ENCODE measurements around the gene RLF.
A peak's percentile ranks its signal among the peaks of the same experiment; 100 is the strongest.
"Not testable (repeated sequence)": the region's sequence is repeated elsewhere in the genome, so short reads cannot be mapped to it uniquely, and the experiment has no call there.

The RLF gene

DNA sequence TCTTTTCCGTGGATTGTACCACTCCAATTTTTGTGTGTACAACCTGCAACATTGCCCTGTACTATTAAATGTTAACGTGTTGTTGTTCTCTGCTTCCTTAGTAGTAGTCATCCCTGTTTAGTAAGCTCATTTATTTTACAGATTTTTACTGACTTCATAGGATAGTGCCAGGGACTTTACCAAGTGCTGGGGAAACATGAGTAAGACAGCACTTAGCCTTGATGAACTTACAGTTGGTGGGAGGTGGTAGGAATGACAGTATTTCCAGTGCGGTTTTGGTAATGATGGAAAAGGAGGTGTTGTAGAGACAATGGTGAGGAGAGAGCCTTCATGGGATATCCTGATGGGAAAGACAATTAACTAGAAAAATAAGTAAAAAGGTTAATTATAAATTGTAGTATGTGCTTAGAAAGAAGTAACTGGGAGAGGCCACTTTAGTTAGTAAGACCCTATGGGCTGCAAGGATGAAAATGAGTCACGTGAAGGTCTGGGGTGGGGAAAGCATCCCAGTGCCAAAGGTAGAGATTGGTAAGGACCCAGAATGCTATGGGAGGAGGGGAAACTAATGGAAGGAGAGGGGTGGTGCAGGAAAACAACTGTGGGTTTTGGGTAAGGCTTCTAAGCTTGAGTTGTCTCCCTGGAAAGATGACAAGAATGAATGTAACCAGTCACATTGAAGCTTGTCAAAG is 1.7 kb downstream of the RLF start:
- DNase-seq = no peak

DNA sequence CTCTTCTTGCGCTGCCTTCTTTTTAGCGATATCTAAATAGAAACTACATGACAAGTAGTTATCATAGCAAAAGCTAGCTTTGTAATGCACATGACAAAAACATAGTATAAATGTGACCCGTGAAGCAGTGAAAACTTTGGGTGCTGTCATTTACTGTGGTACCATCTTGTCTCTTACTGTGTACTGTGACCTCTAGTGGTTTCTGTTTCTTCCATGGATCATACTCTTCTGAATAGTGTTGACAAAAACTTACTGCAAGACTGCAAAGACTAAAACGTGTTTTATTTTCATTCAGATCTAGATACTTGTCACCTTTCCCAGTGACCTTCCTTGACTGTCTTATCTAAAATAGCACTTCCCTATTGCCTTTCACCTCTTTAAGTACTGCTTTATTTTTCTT is 6.1 kb downstream of the RLF start:
- no peak for DNase-seq

DNA sequence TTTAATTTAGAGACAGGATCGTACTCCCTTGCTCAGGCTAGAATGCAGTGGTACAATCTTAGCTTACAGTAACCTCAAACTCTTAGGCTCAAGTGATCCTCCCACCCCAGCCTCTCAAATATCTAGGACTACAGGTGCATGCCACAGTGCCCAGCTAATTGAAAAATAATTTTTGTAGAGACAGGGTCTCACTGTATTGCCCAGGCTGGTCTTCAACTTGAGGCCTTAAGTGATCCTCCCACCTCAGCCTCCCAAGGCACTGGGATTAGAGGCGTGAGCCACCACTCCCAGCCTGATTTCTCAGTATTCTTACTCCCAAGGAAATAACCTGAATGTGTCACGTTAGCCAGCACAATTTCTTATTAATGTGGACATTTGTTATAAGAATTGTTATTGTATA is 9.8 kb downstream of the RLF start:
- no peak for DNase-seq

DNA sequence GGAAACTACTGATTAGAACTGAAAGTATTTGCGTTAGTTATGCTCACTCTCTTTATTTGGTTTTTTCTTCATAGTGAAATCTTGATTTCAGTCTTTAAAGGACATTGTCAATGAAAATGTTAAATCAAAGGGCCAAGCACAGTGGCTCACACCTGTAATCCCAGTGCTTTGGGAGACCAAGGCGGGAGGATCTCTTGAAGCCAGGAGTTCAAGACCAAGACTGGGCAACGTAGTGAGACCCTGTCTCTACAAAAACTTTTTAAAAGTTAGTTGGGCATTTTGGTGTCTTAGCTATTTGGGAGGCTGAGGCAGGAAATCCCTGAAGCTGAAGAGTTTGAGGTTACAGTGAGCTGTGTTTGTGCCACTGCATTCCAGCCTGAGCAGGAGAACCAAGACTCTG is 13.6 kb downstream of the RLF start:
- no peak for DNase-seq

DNA sequence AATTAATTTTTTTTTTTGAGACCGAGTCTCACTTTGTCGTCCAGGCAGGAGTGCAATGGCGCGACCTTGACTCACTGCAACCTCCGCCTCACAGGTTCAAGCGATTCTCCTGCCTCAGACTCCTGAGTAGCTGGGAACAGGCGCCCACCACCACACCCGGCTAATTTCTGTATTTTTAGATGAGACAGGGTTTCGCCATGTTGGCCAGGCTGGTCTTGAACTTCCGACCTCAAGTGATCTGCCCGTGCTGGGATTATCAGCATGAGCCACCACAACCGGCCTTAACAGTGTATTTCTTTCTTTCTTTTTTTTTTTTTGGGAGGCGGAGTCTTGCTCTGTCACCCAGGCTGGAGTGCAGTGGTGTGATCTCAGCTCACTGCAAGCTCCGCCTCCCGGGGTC is 15.8 kb downstream of the RLF start:
- DNase-seq = not testable (repeated sequence)

DNA sequence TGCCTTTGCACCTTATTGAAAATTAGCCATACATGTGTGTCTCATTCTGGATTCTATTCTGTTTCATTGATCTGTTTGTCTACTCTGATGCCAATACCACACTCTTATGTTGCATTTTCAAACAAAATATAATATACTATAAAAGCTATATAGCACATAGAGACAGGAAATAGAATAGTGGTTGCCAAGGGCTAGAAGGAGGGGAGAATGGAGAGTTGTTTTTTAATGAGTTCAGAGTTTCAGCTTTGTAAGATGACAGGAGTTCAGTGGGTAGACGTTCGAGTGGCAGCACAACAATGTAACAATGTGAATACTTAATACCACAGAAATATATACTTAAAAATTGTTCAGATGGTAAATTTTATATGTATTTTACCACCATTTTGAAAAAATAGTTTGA is 17.0 kb downstream of the RLF start:
- no peak for DNase-seq

DNA sequence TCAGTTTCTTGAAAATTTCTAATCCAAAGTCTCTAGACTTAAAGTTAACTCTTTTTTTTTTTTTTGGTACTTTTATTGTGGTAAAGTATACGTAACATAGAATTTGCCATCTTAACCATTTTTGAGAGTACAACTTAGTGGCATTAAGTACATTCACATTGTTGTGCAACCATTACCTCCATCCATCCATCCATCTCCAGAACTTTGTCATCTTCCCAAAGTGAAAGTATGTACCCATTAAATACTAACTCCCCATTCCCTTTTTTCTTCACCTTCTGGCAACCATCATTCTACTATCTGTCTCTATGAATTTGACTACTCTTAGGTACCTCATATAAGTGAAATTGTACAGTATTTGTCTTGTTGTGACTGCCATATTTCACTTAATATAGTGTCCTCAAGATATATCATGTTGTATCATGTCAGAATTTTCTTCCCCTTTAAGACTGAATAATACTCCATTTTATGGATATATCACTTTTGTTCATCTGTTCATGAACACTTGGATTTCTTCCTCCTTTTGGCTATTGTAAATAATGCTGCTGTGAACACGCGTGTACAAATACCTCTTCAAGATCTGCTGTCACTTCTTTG is 18.4 kb downstream of the RLF start:
- DNase-seq = no peak

DNA sequence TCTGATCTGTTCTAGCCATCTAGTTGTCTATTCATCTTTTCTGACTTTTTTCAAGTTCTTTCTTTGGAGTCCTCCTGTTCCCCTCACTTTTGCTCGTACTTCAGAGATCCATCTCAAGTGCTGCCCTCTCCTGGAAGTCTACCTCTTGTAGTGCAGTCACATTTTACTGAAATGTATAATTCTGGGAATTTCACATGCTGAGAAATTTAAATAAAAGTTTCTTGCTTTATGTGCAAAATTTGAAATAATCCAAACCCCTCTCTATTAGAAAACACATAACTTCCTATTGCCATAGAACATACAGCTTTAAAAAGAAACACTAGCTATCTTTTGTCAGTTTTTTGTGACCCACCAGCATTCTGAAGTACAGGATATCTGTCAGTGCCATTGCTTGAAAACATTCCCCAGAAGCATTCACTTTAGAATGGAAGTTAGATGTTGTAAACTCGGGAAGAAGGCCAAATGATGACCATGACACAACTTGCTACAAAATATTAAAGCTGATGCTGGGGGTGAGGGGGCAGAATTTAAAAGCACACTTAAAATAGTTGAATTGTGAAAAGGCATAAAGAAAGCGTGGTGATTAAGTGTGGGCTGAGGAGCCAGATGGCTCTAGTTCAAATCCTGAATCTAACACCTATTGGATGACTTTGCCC is 22.0 kb downstream of the RLF start:
- DNase-seq = no peak

DNA sequence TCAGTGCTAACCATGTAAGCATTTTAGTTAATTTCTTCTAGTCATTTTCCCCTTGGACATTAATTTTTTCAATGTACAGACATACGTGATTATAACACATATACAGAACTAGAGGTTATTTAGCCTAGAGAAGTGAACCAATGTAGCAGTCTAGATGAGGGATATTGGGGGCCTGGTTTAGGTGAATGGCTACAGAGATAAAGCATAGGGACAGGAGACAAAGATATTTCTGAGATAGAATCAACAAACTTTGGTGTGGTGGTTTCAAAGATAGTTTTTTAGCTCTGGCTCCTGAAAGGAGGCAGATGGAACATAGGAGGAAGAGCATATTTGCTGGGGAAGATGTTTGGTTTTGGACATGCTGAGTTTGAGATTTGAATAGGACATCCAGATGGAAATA is 23.0 kb downstream of the RLF start:
- no peak for DNase-seq

DNA sequence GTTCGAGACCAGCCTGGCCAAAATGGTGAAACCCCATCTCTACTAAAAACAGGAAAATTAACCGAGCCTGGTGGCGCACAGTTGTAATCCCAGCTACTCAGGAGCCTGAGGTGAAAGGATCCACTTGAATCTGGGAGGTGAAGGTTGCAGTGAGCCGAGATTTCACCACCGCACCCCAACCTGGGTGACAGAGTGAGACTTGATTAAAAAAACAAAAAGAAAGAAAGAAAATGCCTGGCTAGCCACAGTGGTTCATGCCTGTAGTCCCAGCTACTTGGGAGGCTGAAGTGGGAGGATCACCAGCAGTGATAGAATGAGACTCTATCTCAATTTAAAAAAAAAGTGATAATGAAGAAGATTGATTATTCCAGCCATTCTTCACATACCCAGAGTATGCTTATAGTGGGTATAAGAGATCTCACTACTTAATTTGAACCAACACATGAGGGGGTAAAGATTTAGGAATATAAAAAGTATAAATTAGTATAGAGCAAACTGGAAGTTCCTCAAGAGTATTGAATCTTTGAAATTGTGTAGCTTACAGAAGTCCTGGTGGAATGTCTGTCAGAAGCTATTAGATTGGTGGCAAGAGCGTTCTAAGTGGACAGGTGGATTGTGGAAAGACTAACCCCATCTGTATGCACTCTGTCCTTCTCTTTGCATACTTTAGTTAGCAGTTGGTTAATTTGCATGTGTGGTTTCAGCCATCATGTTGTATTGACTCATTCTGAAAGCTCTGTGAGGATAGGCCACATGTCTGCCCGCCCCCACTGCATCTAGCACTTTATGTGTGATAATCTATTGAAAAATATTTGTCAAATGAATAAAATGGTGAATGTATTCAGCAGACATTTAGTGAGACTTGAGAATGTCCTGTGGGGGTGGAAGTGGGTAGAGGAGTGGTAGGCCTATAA is 25.0 kb downstream of the RLF start:
- DNase-seq = no peak

DNA sequence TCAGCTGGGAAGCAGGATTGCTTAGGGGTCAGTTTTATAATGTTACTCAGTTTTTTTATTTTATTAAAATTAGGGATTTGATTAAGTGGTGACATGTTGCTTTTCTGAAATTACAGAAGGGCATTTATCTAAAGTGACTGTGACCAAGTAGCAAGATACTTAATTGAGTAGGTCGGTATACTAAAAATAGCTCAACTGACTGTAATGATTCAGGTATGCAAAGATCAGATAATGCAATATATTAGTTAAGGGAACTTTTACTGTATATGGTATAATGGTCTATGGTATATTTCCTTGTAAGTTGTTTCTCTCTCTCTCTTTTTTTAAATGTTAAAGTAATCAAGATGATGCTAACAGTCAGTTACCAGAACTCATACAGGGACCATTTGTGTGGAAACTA is 26.2 kb downstream of the RLF start:
- no peak for DNase-seq

DNA sequence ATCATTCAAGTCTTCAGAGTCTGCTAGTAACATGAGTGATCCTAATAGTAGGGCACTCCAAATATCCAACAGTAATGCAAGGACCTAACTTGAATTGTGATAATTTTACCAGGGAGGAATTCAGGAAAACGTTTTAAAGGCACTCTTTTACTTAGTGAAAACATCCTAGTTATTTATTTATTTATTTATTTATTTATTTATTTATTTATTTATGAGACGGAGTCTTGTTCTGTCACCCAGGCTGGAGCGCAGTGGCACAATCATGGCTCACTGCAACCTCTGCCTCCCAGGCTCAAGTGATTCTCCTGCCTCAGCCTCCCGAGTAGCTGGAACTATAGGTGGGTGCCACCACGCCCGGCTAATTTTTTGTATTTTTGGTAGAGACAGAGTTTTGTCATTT is 33.5 kb downstream of the RLF start:
- not testable (repeated sequence) for DNase-seq

DNA sequence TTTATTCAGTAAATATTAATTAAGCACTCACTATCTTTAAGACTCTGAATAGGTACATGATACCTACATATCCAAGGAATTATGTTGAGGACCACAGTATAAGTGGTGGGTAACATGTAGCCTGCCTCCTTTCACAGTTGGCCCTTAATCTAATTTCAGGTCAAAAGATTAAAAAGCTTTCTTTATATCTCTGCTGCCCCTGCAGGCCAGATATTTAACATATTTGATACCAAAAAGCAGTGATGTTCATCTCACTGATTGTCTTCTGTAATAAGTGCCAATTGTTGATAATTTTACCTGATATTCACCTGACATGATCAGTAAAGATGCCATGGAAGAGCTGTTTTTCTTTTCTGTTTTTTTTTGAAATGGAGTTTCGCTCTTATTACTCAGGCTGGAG is 36.5 kb downstream of the RLF start:
- DNase-seq = no peak

DNA sequence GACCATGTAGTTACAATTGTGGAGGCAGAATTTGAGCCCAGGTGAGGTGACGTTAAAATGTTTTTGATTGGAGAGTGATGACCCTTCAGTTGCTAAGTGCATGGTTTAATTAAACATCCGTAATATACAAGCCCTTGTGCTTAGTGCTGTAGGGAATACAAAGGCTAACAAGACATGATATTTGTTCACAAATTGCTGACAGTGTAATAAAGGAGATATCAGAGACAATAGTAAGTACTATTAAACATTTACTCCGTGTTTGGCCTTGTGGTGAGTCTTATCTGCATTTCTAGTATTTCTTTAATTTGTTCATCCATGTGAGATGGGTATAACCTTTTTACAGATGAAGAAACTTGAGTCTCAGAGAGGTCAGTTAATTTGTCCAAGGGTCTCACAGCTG is 37.9 kb downstream of the RLF start:
- peak in 1 of 2 experiments; percentile 20 for DNase-seq

DNA sequence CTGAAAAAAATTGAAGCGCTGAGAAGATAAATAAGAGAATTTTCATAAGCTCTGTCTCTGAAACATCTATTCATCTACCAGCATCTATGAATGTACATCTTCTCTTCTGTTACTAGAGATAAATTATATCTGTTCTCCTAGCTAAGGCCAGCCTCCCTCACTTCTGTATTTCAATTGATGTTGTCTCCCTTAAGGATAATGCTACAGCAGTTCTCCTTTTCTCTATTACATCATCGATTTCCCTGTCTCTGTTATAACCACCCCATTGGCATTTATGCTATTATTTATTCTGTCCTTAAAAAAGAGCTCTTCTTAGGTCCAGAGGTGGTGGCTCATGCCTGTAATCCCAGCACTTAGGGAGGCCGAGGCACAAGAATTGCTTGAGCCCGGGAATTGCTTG is 43.7 kb downstream of the RLF start:
- no peak for DNase-seq

DNA sequence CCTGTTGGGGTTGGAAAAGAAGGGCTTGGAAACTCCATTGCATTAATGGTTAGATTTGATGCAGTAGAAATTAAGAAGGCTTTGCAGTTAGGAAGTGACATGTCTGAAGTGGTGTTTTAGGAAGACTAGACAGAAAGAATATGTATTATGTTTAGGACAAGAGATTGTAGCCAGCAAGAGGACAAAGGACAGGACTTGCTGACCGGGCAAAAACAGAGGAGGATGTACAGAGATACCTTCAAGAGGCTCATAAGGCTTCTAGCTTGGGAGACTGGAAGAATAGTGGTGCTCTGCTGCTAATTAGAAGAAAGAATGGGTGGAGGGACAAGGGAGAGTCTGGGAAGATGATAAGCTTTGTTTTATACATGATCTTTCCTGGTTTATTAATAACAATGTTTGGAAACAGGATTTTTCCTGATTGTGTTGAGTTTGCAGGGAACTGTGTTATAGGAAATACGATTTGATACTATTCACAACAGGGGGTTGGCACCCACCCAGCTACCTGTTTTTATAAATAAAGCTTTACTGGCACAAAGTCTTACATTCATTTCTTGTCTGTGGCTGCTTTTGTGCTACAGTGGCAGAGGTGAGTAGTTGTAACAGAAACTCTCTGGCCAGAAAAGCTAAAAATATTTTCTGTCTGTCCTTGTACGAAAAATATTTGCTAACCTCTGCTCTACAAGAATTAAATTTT is 49.5 kb downstream of the RLF start:
- DNase-seq = no peak

DNA sequence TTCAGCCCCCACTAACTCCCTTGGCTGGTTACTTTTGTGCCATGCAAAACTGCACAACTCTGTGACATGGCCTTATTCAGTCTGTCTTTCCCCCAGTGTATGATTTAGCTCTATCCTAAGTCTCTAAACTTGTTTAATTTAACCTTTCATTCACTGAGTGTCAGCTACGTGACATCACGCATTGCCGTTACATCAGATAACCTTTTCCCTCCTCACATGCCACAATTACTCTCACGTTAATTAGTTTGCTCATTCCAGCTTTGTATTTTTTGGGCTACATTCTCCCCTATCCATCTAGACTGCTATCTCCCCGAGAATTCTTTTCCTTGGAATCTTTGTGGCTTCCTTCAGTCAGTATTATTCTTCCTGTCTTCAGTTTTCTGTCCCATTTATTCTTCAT is 57.1 kb downstream of the RLF start:
- DNase-seq = no peak

DNA sequence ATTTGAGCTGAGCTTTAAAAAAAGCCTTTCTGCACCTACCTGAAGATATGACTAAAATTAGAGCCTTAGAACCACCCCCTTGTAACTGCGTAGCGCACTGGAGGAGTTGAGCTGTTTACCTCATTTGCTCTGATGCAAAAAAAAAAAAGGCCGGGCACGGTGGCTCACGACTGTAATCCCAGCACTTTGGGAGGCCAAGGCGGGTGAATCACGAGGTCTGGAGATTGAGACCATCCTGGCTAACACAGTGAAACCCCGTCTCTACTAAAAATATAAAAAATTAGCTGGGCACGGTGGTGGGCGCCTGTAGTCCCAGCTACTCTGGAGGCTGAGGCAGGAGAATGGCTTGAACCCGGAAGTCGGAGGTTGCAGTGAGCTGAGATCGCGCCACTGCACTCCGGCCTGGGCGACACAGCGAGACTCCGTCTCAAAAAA is 60.3 kb downstream of the RLF start:
- not testable (repeated sequence) for DNase-seq

DNA sequence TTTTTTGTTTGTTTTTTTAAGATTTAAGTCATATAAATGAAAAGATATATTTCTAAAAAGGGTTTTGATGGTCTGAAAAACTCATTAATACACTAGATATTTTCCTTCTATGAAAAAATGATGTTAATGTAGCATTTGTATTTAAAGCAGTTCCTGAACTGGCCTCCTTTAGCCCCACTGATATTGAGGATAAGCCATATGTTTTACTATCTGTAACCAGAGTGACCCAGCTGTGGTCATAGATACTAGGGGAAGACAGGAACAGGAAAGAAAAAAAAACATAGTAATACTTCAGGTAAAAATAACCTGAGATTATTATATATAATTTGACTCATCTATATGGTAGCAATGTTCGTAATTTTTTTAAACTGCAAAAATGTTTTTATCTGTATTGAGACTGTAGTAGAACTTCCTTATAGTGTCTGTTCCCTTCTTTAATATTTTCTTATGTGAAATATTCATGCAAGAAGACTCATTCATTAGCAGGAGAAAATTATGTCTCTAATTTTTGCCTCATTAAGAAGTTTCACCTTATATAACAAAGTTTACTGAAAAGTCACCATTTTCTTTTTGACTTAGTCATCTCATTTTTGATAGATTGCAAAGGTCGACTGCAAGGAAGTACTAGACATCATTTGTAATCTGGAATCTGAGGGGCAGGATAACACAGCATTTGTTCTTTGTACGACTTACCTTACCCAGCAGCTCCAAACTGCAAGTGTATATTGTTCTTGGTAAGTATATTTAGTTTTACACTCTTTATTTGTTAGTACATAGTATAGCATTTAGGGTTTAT is 61.0 kb downstream of the RLF start:
- no peak for DNase-seq

DNA sequence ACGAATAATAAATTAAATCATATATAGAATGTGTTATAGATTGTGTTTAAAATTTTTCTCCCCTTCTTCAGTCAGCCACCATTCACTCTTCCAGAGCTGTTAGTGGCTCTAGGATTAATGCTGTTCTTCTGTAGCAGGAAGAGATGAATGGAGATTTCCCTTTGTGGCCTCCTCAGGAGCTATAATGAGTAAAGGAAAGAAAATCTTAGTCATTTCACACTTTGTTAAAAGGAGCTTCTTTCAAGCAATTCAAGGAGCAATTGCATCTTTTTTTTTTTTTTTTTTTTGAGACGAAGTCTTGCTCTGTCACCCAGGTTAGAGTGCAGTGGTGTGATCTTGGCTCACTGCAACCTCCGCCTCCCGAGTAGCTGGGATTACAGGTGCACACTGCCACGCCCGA is 62.9 kb downstream of the RLF start:
- DNase-seq = no peak

DNA sequence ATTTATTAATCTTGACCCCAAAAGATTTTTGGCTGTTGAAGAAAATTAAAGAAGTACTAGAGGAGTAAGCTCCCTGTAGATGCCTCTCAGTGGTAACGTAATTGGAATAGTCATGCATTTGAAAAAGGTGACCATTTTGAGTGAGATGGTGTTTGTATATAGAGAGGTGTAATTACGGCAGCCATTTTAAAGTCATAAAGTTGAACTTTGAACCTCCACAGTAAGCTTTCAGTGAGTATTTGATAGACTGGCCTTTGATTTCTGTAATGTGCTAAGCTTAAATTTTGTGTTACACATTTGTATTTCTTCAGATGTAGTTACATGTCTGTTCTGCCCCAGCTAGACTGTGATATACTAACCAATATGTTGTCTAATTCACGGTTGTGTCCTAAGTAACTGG is 65.0 kb downstream of the RLF start:
- DNase-seq = no peak

DNA sequence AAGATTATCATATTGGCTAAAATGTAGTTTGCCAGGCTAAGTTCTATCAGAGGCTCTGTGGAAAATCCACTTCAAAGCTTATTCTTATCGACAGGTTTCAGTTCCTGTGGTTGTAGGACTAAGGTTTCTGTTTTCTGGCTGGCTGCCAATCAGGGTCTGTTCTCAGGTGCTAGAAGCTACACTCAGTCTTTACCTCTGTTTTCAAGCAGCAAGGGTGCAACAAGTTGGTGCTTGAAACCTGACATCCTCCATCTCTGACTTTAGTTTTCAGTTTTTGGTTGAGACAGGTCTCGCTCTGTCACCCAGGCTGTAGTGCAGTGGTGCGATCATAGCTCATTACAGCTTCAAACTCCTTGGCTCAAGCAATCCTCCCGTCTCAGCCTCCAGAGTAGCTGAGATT is 71.3 kb downstream of the RLF start:
- no peak for DNase-seq

Measured in NCI-H2081 (cell line).